ENCODE results near the gene SBSN. TPM values are rescaled to one million over a fixed set of nuclear protein-coding genes. Genes with fewer than 3 reads are reported as not detected.

The SBSN gene
- total RNA-seq, 1 donor from 2014 or later = 0.29 TPM

GRCh38 chr19:35533201-35533821, 5.2 kb upstream of the SBSN start, which contains the start of gene GAPDHS:
TSS of gene GAPDHS (plus strand) at chr19:35533456. CDS start at chr19:35533528, 72 bp downstream.
- Mint-ChIP-seq H3K27me3 (ENCODE audit: unreplicated experiment) (peaks cover 17% of the 10 kb centered on the region), H3K9me3 (ENCODE audit: unreplicated experiment) (peaks cover 5% of the 10 kb centered on the region), H3K4me1 (ENCODE audit: low read depth, unreplicated experiment) (no peaks in the 10 kb centered on the region), H3K4me3 (ENCODE audit: unreplicated experiment) (peak within 1 kb of the TSS; percentile 21), H3K27ac (ENCODE audit: unreplicated experiment) (no peak within 1 kb of the TSS), H3K36me3 (ENCODE audit: unreplicated experiment) (peaks cover 8% of the 10 kb centered on the region)
- no peak for TF ChIP-seq CTCF (IDR thresholded peaks at IDR 0.05; ENCODE audit: partially characterized antibody, unreplicated experiment)
- DNase-seq = no peak

GRCh38 chr19:35531291-35531690, 3.2 kb upstream of the SBSN start:
- TF ChIP-seq CTCF (IDR thresholded peaks at IDR 0.05; ENCODE audit: partially characterized antibody, unreplicated experiment) = no peak
- H3K9me3 Mint-ChIP-seq (ENCODE audit: unreplicated experiment) = peaks cover 5% of the 10 kb centered on the region
- no peak overlapping the region for H3K4me3 Mint-ChIP-seq (ENCODE audit: unreplicated experiment)
- no peaks in the 10 kb centered on the region for H3K4me1 Mint-ChIP-seq (ENCODE audit: low read depth, unreplicated experiment)
- peaks cover 8% of the 10 kb centered on the region for H3K36me3 Mint-ChIP-seq (ENCODE audit: unreplicated experiment)
- DNase-seq = no peak
- no peak overlapping the region for H3K27ac Mint-ChIP-seq (ENCODE audit: unreplicated experiment)
- peaks cover 14% of the 10 kb centered on the region for H3K27me3 Mint-ChIP-seq (ENCODE audit: unreplicated experiment)

- Mint-ChIP-seq H3K4me1 (ENCODE audit: low read depth, unreplicated experiment) (no peaks in the 10 kb centered on the region), H3K27me3 (ENCODE audit: unreplicated experiment) (peaks cover 14% of the 10 kb centered on the region), H3K9me3 (ENCODE audit: unreplicated experiment) (peaks cover 5% of the 10 kb centered on the region), H3K36me3 (ENCODE audit: unreplicated experiment) (peaks cover 8% of the 10 kb centered on the region), H3K27ac (ENCODE audit: unreplicated experiment) (no peak overlapping the region), H3K4me3 (ENCODE audit: unreplicated experiment) (no peak overlapping the region)
- DNase-seq = no peak
- no peak for TF ChIP-seq CTCF (IDR thresholded peaks at IDR 0.05; ENCODE audit: partially characterized antibody, unreplicated experiment)
Observed at GRCh38 chr19:35529241-35530218, 1.4 kb upstream of the SBSN start.

- Mint-ChIP-seq H3K27me3 (ENCODE audit: unreplicated experiment) (peaks cover 11% of the 10 kb centered on the region), H3K36me3 (ENCODE audit: unreplicated experiment) (peaks cover 5% of the 10 kb centered on the region), H3K27ac (ENCODE audit: unreplicated experiment) (no peak overlapping the region), H3K9me3 (ENCODE audit: unreplicated experiment) (no peaks in the 10 kb centered on the region), H3K4me1 (ENCODE audit: low read depth, unreplicated experiment) (no peaks in the 10 kb centered on the region), H3K4me3 (ENCODE audit: unreplicated experiment) (no peak overlapping the region)
- TF ChIP-seq CTCF (IDR thresholded peaks at IDR 0.05; ENCODE audit: partially characterized antibody, unreplicated experiment) = no peak
- DNase-seq = no peak
Observed at GRCh38 chr19:35525873-35526272, 2.2 kb downstream of the SBSN start.
